GM12801 (cell line): ENCODE data around the gene KIF21B.

ENCODE experiments used
- CTCF ChIP-seq: IDR thresholded peaks from one replicate; pipeline ENCODE4 v1.5.1; 2011; ENCODE audit warnings: control low read depth; ENCODE audit not compliant: insufficient read length; ENCODE audit errors: extremely low read depth

Gene KIF21B

GRCh38 chr1:201011616-201012015, 11.9 kb downstream of the KIF21B start:
- no peak for TF ChIP-seq CTCF

GRCh38 chr1:201009962-201010645, 13.4 kb downstream of the KIF21B start:
- no peak for TF ChIP-seq CTCF

- no peak for TF ChIP-seq CTCF
Observed at GRCh38 chr1:201008666-201009360, 14.7 kb downstream of the KIF21B start.

- TF ChIP-seq CTCF, result no peak
Observed at GRCh38 chr1:201007481-201007880, 16.0 kb downstream of the KIF21B start.

GRCh38 chr1:201006450-201006849, 17.1 kb downstream of the KIF21B start:
- TF ChIP-seq CTCF, result no peak

- no peak for TF ChIP-seq CTCF
Observed at GRCh38 chr1:201004732-201005131, 18.8 kb downstream of the KIF21B start.

- TF ChIP-seq CTCF, result no peak
Observed at GRCh38 chr1:201004154-201004553, 19.4 kb downstream of the KIF21B start.
